GM12878 (cell line): ENCODE results near the gene RAD51B. TPM values are rescaled to one million over a fixed set of nuclear protein-coding genes. Genes with fewer than 3 reads are reported as not detected.

ENCODE experiments used
- ATAC-seq: fragments of 200-7000 bp; cut with Tn5 transposase; 3 replicates; pipeline ENCODE4 v1.9.1; 2020; ENCODE audit warnings: mild to moderate bottlenecking, moderate library complexity
- BruUV-seq: library from RNA; stranded (reverse); fragments of 400-500 nt; replicated peaks from 2 replicates; lab custom pipeline; 2021; lab: Mats Ljungman, UMichigan
- CTCF ChIA-PET: fragments of 300-600 bp; sonication (Branson Sonifier 250); formaldehyde crosslinking; extraction: SDS; loops from one replicate; lab custom pipeline; 2021; ENCODE audit warnings: inconsistent platforms; lab: Yijun Ruan, JAX
- POLR2A ChIA-PET: fragments of 350-600 bp; formaldehyde crosslinking; extraction: SDS; loops from one replicate; lab custom pipeline; 2021; ENCODE audit warnings: inconsistent platforms; lab: Charles Lee
- RAD21 ChIA-PET: fragments of 300-600 bp; sonication (Branson Sonifier 250); formaldehyde crosslinking; loops from one replicate; lab custom pipeline; 2023; ENCODE audit warnings: antibody characterized with exemption; ENCODE audit not compliant: unreplicated experiment; lab: Charles Lee
- SMC1A ChIA-PET: fragments of 300-600 bp; sonication (Branson Sonifier 250); formaldehyde crosslinking; loops from one replicate; lab custom pipeline; 2023; ENCODE audit not compliant: unreplicated experiment, uncharacterized antibody; lab: Charles Lee
- DNase-seq: peaks from one replicate; pipeline ENCODE4 v3.0.0-alpha.2; 2011; ENCODE audit warnings: low read depth, low spot score
- FAIRE-seq: peaks from 3 replicates; lab custom pipeline; 2011; peaks lifted over from hg19 to GRCh38; lab: Jason Lieb, UNC
- H2AFZ ChIP-seq: 2 replicates; pipeline ENCODE4 v1.6.0; 2011; ENCODE audit warnings: low read depth, low read length, control low read depth; ENCODE audit not compliant: control insufficient read depth
- H3K27ac ChIP-seq: 2 replicates; pipeline ENCODE4 v1.5.1; 2011; ENCODE audit warnings: control low read depth; ENCODE audit not compliant: control insufficient read depth, insufficient read depth
- H3K27me3 ChIP-seq, 2 experiments: replicated peaks in 1 of 2; 2 replicates each; pipeline versions ENCODE4 v1.6.0 to v1.6.1; 2011; ENCODE audit warnings: low read length in 1 of 2; ENCODE audit not compliant: control insufficient read depth in 2 of 2, insufficient read depth in 2 of 2
- H3K36me3 ChIP-seq, 2 experiments: 2 replicates each; pipeline ENCODE4 v1.5.1; 2011; ENCODE audit warnings: low read length in 1 of 2; ENCODE audit not compliant: control insufficient read depth in 2 of 2, insufficient read depth in 2 of 2
- H3K4me1 ChIP-seq: 2 replicates; pipeline ENCODE4 v1.6.1; 2011; ENCODE audit warnings: mild to moderate bottlenecking, low read length, moderate library complexity, mixed read lengths; ENCODE audit not compliant: control insufficient read depth, insufficient read depth
- H3K4me2 ChIP-seq: 2 replicates; pipeline ENCODE4 v1.6.0; 2011; ENCODE audit warnings: control low read depth; ENCODE audit not compliant: control insufficient read depth, insufficient read depth
- H3K4me3 ChIP-seq: fragments of 200-600 bp; sonication (generic); 2 replicates; pipeline ENCODE4 v1.5.1; 2016
- H3K79me2 ChIP-seq: 2 replicates; pipeline ENCODE4 v1.6.0; 2011; ENCODE audit warnings: low read length; ENCODE audit not compliant: control insufficient read depth, insufficient read depth
- H3K9ac ChIP-seq: 2 replicates; pipeline ENCODE4 v1.8.0; 2011; ENCODE audit warnings: low read length, control low read depth, mixed read lengths; ENCODE audit not compliant: control insufficient read depth, insufficient read depth
- H3K9me3 ChIP-seq: replicated peaks from 3 replicates; pipeline ENCODE4 v1.5.1; 2011; ENCODE audit warnings: mild to moderate bottlenecking, low read length; ENCODE audit not compliant: control insufficient read depth, insufficient read depth
- H4K20me1 ChIP-seq: 2 replicates; pipeline ENCODE4 v1.6.0; 2011; ENCODE audit not compliant: control insufficient read depth, insufficient read depth
- CBX3 ChIP-seq: fragments of 200-600 bp; sonication (generic); IDR thresholded peaks from 2 replicates; pipeline ENCODE4 v1.6.1; 2016; ENCODE audit warnings: low read depth, borderline replicate concordance
- CHD1 ChIP-seq: IDR thresholded peaks from 2 replicates; pipeline ENCODE4 v1.6.1; 2012; ENCODE audit warnings: low read depth, low read length, improper control_type of control experiment
- CHD4 ChIP-seq: fragments of 200-600 bp; sonication (generic); IDR thresholded peaks from 2 replicates; pipeline ENCODE4 v1.6.1; 2016; ENCODE audit warnings: mild to moderate bottlenecking
- MTA2 ChIP-seq: fragments of 450-650 bp; IDR thresholded peaks from 2 replicates; pipeline ENCODE4 v1.6.1; 2016; ENCODE audit warnings: low read depth, mild to moderate bottlenecking, moderate library complexity
- MXI1 ChIP-seq: fragments of 150-350 bp; IDR thresholded peaks from 2 replicates; pipeline ENCODE4 v1.6.1; 2011; ENCODE audit warnings: low read depth, mild to moderate bottlenecking, inconsistent platforms, low read length, improper control_type of control experiment
- MYB ChIP-seq: fragments of 150-350 bp; IDR thresholded peaks from 2 replicates; pipeline ENCODE4 v1.6.1; 2014; ENCODE audit warnings: mild to moderate bottlenecking, low read depth, low read length, borderline replicate concordance
- POLR2AphosphoS5 ChIP-seq: IDR thresholded peaks from 2 replicates; pipeline ENCODE4 v1.6.1; 2011; ENCODE audit warnings: mild to moderate bottlenecking, low read length, inconsistent platforms
- POU2F2 ChIP-seq: IDR thresholded peaks from 3 replicates; pipeline ENCODE4 v1.6.1; 2011; ENCODE audit warnings: low read depth, mild to moderate bottlenecking, low read length, borderline replicate concordance
- SPI1 ChIP-seq: IDR thresholded peaks from 2 replicates; pipeline ENCODE4 v1.6.1; 2011; ENCODE audit warnings: low read depth, mild to moderate bottlenecking, low read length, moderate library complexity, borderline replicate concordance; ENCODE audit not compliant: insufficient read depth
- TAF1 ChIP-seq: IDR thresholded peaks from 2 replicates; pipeline ENCODE4 v1.6.1; 2011; ENCODE audit warnings: mild to moderate bottlenecking, low read depth, low read length, borderline replicate concordance
- TBL1XR1 ChIP-seq: IDR thresholded peaks from 2 replicates; pipeline ENCODE4 v1.6.1; 2012; ENCODE audit warnings: low read depth, low read length, improper control_type of control experiment
- TCF3 ChIP-seq: IDR thresholded peaks from 2 replicates; pipeline ENCODE4 v1.6.1; 2012; ENCODE audit warnings: low read depth, mild to moderate bottlenecking, low read length, borderline replicate concordance; ENCODE audit not compliant: insufficient read depth
- USF1 ChIP-seq: IDR thresholded peaks from 2 replicates; pipeline ENCODE4 v1.6.1; 2011; ENCODE audit warnings: borderline replicate concordance, low read depth, mild to moderate bottlenecking, moderate library complexity, mixed read lengths, low read length; ENCODE audit not compliant: insufficient read depth; ENCODE audit errors: extremely low read length
- ZBED1 ChIP-seq: IDR thresholded peaks from 2 replicates; pipeline ENCODE4 v1.6.1; 2016; ENCODE audit warnings: borderline replicate concordance
- ZBTB11 ChIP-seq: fragments of 450-650 bp; formaldehyde crosslinking; IDR thresholded peaks from 2 replicates; pipeline ENCODE4 v1.5.0; 2022; ENCODE audit warnings: mild to moderate bottlenecking, missing genetic modification characterization
- ZBTB4 ChIP-seq: fragments of 450-650 bp; formaldehyde crosslinking; IDR thresholded peaks from 2 replicates; pipeline ENCODE4 v1.4.0; 2022; ENCODE audit warnings: mild to moderate bottlenecking, moderate library complexity
- WGBS: methylation state at CpG from one replicate; pipeline ENCODE4 v1.1.6; 2016; ENCODE audit warnings: low lambda C conversion rate; ENCODE audit not compliant: insufficient replicate concordance, insufficient coverage; ENCODE audit errors: missing lambda C conversion rate; 5-methylcytosine and 5-hydroxymethylcytosine counted together
- in situ Hi-C: fragments of 300-500 bp; cut with MboI; formaldehyde crosslinking; loops from 9 replicates; pipeline ENCODE4 v1.14.3; 2018; ENCODE audit warnings: mixed read lengths
- intact Hi-C: fragments of 100-400 bp; cut with micrococcal nuclease; formaldehyde crosslinking; loops from one replicate; pipeline ENCODE4 v1.14.2; 2022; ENCODE audit not compliant: unreplicated experiment
- polyA plus RNA-seq, 11 experiments: library from polyadenylated mRNA; depleted of rRNA in 4 of 11; unstranded in 6 of 11; stranded (reverse) in 5 of 11; fragments of >200 nt; fragmentation: Nextera tagmentation in 4 of 11; fragmentation: Illumina TruSeq in 1 of 11; extraction: Ambion mirVana in 4 of 11; extraction: Trizol in 1 of 11; gene quantifications; 1 replicate in 1 of 11; 2 replicates in 10 of 11; pipeline versions ENCODE4 v1.2.1 to v1.2.3, GENCODE V29; 2011 to 2016; ENCODE audit warnings: inconsistent platforms in 2 of 11, missing spikeins in 2 of 11, low read depth in 1 of 11
- total RNA-seq, 4 experiments: library from RNA; depleted of rRNA in 3 of 4; stranded (reverse); fragments of >200 nt in 3 of 4; fragmentation: Illumina TruSeq in 1 of 4; extraction: Trizol in 1 of 4; gene quantifications; 2 replicates each; pipeline versions ENCODE4 v1.2.1 to v1.2.3, GENCODE V29; 2013 to 2021

The RAD51B gene
- total and polyA plus RNA-seq, 10 of the 15 experiments (the other 5 are each of a cell fraction or from before 2014, with no cell fraction given): 9.8 to 26.8 (median 21.3) TPM

- no peaks in the 10 kb centered on the region for H3K9me3 ChIP-seq
- 0% methylated on average over 1 of the region's 1 CpG for whole genome bisulfite sequencing
- H3K79me2 ChIP-seq: peaks cover 16% of the 10 kb centered on the region
- ChIA-PET SMC1A (interaction anchor here (0.6 to 3.6 kb wide), 27 partner anchors 8 to 562 kb away, joined by 3 to 17 read pairs (median 4); no protein-coding TSS in a partner anchor), CTCF (interaction anchor here (0.7 to 3.6 kb wide), 20 partner anchors 10 to 442 kb away, joined by 3 to 29 read pairs (median 4); no protein-coding TSS in a partner anchor), POLR2A (interaction anchor here (0.7 to 2.6 kb wide), 9 partner anchors 13 to 126 kb away, joined by 3 to 12 read pairs (median 6); no protein-coding TSS in a partner anchor), RAD21 (interaction anchor here (0.6 to 3.7 kb wide), 29 partner anchors 13 to 464 kb away, joined by 3 to 42 read pairs (median 4); partner anchors contain the start of gene ZFP36L1)
- peak overlapping the region; percentile 77 for H3K4me2 ChIP-seq
- no peaks in the 10 kb centered on the region for H4K20me1 ChIP-seq
- peak; percentile 35 for FAIRE-seq
- intact Hi-C loops: loop anchor here (1.0 to 2.0 kb wide), 6 partner anchors 22 to 436 kb away; no protein-coding TSS in a partner anchor
- peak; percentile 78 for ATAC-seq
- H3K9ac ChIP-seq: peak overlapping the region; percentile 45
- peak; percentile 94 for DNase-seq
- no peaks in the 10 kb centered on the region; a peak in 1 of 4 replicates for H3K36me3 ChIP-seq
- no peak overlapping the region for H2AFZ ChIP-seq
- TSS peak; percentile 57 for BruUV-seq
- peak overlapping the region; percentile 65 for H3K27ac ChIP-seq
- in situ Hi-C loops: no loop called here
- H3K4me1 ChIP-seq: peaks cover 62% of the 10 kb centered on the region
- no peaks in the 10 kb centered on the region for H3K27me3 ChIP-seq
- H3K4me3 ChIP-seq: 0 out of 2 replicates have a peak overlapping the region, but pooled peaks have one; percentile 0
- no peak for TF ChIP-seq POLR2AphosphoS5
- TF ChIP-seq SPI1: no peak
- 0 out of 2 replicates have a peak, but pooled peaks have one; percentile 59 for TF ChIP-seq CHD1
- TF ChIP-seq CHD4: no peak
- TF ChIP-seq MXI1: peak; percentile 67; the same call in 1 of the 2 replicates
- TF ChIP-seq ZBTB4 (CRISPR knock-in tag): no peak
- TF ChIP-seq MTA2: peak; percentile 91
- TF ChIP-seq ZBED1: no peak; the same call in 1 of the 2 replicates
- TF ChIP-seq TAF1: no peak
- no peak for TF ChIP-seq CBX3
- TF ChIP-seq TCF3: peak; percentile 90
- TF ChIP-seq MYB: no peak
- TF ChIP-seq USF1: no peak
- TF ChIP-seq POU2F2: peak; percentile 81; the same call in 1 of the 3 replicates
- 0 out of 2 replicates have a peak, but pooled peaks have one; percentile 53 for TF ChIP-seq TBL1XR1
- TF ChIP-seq ZBTB11 (CRISPR knock-in tag): 0 out of 2 replicates have a peak, but pooled peaks have one; percentile 20
Observed at GRCh38 chr14:68380329-68380741, 560.8 kb downstream of the RAD51B start.
